GM19372 (cell line): ENCODE measurements around the gene RPL21.

Experiments
- ATAC-seq: cut with Tn5 transposase; IDR thresholded peaks from one replicate; pipeline ENCODE4 v1.9.1; 2021; ENCODE audit warnings: mild to moderate bottlenecking, low read depth, moderate library complexity; ENCODE audit not compliant: unreplicated experiment

Gene RPL21

GRCh38 chr13:27257648-27258253 lies 6.4 kb downstream of the RPL21 start:
- no peak for ATAC-seq

GRCh38 chr13:27258637-27259386 lies 7.5 kb downstream of the RPL21 start:
- no peak for ATAC-seq

- no peak for ATAC-seq
Observed at GRCh38 chr13:27259831-27260230, 8.5 kb downstream of the RPL21 start.

DNA sequence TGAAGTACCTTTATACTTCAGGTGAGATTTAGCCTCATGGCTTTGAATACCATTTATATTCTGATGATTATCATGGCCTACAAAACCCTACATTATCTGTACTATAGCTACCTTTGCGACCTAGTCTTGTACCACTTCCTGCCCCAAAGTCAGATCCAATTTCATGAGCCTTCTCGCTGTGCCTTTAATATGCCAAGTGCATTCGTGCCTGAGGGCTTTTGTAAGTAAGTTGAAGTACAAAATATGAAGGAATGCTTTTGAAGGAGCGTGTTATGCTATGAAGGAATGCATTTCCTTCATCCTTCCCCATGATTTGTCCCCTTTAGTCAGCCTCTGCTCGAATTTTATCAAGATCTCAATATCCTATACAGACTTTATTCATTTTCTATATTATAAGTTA lies 10.0 kb downstream of the RPL21 start:
- ATAC-seq: no peak

DNA sequence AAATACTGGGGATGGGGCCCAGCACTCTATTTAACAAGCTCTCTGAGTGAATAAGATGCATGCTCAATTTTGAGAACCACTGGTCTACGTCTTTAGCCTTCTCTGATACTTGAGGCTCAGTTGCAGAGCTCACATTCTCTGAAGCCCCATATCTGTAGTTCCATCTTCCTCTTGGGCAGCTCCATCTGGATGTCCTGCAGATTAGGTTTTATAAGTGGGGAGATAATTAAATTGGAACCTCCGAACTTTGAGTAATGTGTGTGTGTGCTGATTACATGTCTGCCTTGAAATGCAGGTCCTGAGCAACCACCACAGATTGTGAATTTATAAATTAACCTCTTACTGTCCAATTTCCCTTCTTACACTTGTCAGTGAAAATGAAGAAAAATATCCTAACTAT lies 12.1 kb downstream of the RPL21 start:
- ATAC-seq: no peak

GRCh38 chr13:27264181-27264580 lies 12.8 kb downstream of the RPL21 start:
- no peak for ATAC-seq

DNA sequence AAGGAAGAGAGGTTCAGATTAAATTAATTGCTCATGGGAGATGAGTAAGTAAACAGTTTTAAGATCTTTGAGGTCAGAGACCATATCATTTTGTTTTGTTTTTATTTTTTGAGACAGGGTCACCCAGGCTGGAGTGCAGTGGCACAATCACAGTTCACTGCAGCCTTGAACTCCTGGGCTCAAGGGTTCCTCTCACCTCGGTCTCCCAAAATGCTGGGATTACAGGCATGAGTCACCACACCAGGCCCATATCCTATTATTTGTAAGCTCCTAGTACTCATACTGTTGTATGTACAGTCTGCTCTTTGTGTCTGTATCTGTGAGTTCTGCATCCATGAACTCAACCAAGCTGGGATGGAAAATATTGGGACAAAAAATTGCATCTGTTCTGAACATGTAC lies 13.3 kb downstream of the RPL21 start:
- ATAC-seq: no peak

- ATAC-seq: no peak
Observed at GRCh38 chr13:27266917-27267316, 15.6 kb downstream of the RPL21 start.

GRCh38 chr13:27267596-27267995 lies 16.2 kb downstream of the RPL21 start:
- no peak for ATAC-seq

GRCh38 chr13:27269114-27269665 lies 17.8 kb downstream of the RPL21 start:
- ATAC-seq: no peak

- ATAC-seq: peak; percentile 86
Observed at GRCh38 chr13:27270594-27271520, 19.5 kb downstream of the RPL21 start, which contains the start of gene RASL11A. Gene RASL11A (plus strand): TSS chr13:27270830. CDS start chr13:27270945, 115 bp downstream.

DNA sequence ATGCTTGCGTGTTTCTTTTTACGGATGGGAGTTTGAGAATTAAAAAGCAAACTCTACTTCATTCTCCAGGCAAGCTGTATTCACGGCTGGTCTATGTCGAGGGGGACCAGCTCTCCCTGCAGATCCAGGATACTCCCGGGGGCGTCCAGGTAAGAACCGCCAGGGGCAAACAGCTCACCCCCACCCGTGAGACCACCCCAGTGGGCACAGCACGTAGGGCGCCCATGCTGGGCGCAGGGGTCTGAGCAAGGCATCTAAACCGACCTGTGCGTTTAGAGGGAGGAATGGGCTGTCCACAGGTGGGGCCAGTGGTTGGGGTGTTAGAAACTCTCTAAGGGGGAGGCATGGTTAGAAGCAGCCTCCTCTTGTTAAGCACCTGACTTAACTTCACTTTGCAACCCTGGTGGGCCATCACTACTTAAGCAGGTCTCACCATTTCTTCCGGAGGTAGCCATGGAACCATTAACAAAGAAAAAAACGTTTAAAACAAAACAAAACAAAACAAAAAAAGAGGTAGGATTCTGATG lies 20.3 kb downstream of the RPL21 start:
- no peak for ATAC-seq

- no peak for ATAC-seq
Observed at GRCh38 chr13:27273658-27274425, 22.5 kb downstream of the RPL21 start.

GRCh38 chr13:27274631-27275030 lies 23.3 kb downstream of the RPL21 start:
- ATAC-seq: no peak

GRCh38 chr13:27276188-27276587 lies 24.8 kb downstream of the RPL21 start:
- no peak for ATAC-seq

DNA sequence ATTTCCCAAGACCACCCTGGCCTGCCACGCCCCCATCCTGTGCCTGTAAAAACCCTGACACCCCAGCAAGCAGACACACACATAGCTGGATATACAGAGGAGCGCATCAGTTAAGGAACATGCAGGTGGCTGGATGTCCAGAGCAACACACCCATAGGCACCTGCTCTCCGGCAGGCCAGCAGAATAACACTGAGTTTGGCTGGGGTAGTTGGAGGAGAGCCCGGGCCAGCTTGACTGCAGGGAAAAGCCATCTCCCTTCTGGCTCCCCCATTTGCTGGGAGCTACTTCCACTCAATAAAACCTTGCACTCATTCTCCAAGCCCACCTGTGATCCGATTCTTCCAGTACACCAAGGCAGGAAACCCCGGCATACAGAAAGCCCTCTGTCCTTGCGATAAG lies 28.1 kb downstream of the RPL21 start:
- ATAC-seq: no peak

GRCh38 chr13:27280009-27280656 lies 28.8 kb downstream of the RPL21 start:
- ATAC-seq: no peak

- no peak for ATAC-seq
Observed at GRCh38 chr13:27280841-27281240, 29.5 kb downstream of the RPL21 start.

- ATAC-seq: no peak
Observed at GRCh38 chr13:27281420-27281819, 30.1 kb downstream of the RPL21 start.
